ENCODE results near the gene SVEP1. TPM values are rescaled to one million over a fixed set of nuclear protein-coding genes. Genes with fewer than 3 reads are reported as not detected.
"Not testable (repeated sequence)": the region's sequence is repeated elsewhere in the genome, so short reads cannot be mapped to it uniquely, and the experiment has no call there.

Gene SVEP1
- polyA plus RNA-seq, 1 donor = 6.2 TPM

DNA sequence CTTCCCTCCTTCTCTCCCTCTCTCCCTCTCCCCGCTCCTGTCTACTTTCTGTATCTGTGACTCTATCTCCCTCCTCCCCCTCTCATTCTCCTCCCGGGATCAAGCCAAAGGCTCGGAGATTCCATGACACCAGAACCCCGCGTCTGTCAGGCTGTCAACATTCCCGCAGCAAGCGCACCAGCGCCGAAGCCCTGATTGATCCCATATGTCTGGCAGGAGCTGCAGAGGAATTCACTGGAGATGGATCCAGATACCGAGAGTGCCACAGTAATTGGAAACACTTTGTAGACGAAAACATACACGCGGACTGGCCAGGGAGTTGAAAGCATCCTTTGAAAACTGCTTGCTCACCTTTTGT is 300 bp upstream of the SVEP1 start:
- peak; percentile 29 for DNase-seq

- DNase-seq = no peak
Measured at GRCh38 chr9:110578575-110579033, 937 bp downstream of the SVEP1 start.

DNA sequence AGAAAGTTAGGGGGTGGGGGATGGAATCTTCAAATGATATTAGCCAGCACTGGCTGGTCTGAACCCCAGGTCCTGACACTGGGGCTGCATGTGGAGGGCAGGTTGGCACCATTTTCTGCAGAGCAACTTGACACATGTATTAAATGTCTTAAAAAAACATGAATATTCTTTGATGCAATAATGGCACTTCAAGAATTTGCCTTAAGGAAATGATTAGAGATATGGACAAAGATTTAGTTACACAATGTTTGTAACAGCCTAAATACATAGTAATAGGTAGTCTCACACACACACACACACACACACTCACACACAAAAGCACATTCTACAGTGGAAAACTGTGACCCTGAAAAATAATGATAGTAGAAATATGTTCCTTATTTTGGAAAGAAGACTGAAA is 3.6 kb downstream of the SVEP1 start:
- DNase-seq = no peak

DNA sequence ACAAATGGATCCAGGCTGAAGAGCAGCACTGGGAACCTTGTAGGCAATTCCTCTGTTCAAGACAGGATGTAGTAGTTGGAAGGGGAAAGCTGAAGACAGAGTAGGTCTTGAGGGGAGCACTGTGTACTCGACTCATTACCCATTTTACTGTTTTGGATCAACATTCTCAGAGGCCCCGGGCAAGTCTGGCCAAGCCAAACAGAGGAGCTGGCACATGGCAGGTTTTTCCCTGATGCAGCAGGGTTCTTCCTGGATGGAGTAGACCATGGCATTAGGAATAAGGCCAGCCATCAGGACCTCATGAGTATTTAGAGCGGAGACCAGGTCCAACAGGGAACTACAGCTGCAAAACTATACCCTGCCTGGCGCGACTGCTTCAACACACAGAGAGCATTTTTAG is 4.4 kb downstream of the SVEP1 start:
- no peak for DNase-seq

DNA sequence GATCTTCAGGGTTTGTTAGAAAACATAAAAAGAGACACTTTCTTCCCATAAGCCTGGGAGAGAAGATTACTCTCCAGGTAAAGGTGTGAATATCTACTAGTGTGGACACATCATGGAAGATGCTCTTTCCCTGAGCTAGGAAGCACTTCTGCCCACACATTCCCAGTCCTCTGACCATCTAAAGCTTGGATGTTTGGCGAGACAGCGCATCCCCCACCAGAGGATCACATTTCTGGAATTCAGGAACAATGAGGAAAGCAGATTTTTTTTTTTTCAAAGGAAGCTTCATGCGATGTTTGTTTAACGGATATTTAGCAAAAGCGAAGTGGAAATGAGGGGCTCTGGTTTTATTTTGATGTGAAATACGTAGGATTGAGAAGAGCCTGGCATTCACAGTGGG is 6.2 kb downstream of the SVEP1 start:
- no peak for DNase-seq

DNA sequence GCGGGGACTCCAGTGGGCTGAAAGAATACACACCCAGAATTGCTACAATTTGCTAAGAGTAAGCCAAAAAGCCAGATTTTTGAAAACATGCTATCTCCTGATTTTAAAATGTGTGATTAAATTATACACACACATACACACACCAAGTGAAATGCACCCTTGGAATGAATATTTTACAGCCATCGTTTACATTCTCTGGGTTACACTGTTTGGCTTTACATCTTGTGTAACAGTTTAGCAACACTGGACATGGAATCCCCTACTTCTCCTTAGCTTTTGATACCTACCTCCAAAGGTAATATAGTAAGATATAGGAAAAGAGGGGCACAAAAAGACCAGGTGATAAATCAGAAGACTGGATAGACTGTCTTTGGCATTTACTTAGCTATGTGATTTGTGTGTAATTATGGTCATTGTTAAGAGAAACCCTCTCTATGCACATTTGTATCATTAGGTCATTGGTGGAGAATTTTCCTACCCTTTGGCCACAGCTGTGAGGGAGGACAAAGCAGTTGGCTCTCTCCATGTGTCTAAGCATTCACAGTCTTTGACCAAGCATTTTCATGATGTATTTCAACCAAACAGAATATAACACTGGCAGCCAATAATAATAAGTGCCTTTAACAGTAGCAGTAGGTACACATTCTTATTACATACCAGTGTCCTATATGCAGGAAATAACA is 7.6 kb downstream of the SVEP1 start:
- no peak for DNase-seq

DNA sequence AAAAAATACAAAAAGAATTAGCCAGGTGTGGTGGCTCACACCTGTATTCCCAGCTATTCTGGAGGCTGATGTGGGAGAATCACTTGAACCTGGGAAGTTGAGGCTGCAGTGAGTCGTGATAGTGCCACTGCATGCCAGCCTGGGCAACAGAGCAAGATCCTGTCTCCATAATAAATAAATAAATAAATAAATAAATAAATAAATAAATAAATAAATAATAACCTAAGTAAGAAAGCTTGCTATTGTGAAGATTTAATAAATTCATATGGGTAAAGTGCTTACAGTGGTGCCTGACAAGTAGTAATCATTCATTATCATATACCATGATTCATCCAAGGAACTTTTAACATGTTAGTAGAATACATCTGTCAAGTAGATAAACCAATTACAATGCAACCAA is 13.4 kb downstream of the SVEP1 start:
- DNase-seq = no peak

GRCh38 chr9:110561826-110562225 is 17.7 kb downstream of the SVEP1 start:
- DNase-seq = no peak

GRCh38 chr9:110559869-110560268 is 19.7 kb downstream of the SVEP1 start:
- DNase-seq = no peak

DNA sequence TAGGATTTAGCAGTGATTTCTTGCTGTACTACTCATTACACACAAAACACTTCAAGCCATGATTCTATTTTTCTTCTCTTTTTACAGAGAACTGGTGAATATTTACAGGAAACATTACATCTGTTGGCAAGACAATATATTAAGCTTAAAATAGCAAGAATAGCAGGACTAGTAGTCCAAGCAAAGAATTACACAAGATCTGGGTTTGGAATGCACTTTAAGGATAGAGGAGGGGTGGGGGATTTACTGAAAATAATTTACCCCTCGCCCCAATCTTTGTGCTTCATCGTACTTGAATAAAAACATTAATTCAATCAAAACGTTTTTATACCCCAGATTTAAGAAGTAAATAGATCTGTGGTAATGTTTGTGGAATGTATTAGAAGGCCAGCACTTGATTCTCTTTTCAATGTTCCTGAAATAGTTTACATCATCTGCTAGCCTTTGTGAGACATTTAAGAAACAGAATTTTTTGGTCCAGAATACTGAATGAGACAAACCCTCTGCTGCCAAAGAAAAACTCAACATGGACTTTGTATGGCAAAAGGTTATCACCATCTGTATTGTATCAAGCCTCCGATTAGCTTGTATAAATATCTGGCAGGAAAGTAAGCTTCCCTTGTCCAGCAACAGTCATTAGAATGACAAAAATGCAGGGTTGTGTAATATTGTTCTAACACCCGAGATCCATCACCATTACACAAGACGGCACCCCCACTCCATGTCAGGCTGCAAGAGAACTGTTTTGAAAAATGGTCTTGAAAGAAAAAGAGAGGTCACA is 23.8 kb downstream of the SVEP1 start:
- DNase-seq = peak; percentile 30

GRCh38 chr9:110546411-110546871 is 33.1 kb downstream of the SVEP1 start:
- DNase-seq = no peak

DNA sequence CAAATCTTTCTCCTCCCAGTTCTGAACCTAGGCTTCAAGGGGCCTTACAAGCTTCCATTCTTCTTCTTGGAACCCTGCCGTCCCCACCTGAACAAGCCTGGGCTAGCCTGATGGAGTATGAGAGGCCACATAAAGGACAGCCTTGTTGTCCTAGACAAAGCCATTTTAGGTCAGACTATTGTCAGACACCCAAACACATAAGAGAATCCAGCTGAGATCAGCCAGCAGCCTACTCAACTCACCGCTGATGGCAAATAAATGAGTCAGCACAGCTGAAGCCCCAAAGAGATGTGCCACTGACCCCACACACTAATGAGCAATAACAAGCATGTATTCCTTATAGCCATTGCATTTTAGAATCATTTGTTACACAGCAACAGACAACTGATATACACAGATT is 33.8 kb downstream of the SVEP1 start:
- DNase-seq = no peak

- DNase-seq = no peak
Measured at GRCh38 chr9:110543631-110544051, 35.9 kb downstream of the SVEP1 start.

- DNase-seq = no peak
Measured at GRCh38 chr9:110541950-110542349, 37.6 kb downstream of the SVEP1 start.

DNA sequence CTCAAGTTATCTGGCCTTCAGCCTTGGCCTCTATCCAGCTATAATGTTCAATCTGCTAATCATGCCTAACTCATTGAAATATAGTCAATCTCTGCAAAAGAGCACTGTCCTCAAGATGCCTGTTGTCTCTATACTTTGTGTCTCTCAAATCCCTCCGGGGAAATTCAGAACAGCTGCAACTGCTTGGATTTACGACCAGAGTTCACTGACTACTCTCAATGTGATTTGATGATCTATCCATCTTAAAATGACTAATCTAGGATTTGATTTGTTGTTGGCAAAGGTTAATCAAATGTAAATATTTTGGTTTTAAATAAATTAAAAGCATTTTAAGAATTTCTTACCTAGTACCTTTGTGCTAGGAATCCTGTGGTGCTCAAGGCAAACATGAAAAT is 40.9 kb downstream of the SVEP1 start:
- DNase-seq = no peak

DNA sequence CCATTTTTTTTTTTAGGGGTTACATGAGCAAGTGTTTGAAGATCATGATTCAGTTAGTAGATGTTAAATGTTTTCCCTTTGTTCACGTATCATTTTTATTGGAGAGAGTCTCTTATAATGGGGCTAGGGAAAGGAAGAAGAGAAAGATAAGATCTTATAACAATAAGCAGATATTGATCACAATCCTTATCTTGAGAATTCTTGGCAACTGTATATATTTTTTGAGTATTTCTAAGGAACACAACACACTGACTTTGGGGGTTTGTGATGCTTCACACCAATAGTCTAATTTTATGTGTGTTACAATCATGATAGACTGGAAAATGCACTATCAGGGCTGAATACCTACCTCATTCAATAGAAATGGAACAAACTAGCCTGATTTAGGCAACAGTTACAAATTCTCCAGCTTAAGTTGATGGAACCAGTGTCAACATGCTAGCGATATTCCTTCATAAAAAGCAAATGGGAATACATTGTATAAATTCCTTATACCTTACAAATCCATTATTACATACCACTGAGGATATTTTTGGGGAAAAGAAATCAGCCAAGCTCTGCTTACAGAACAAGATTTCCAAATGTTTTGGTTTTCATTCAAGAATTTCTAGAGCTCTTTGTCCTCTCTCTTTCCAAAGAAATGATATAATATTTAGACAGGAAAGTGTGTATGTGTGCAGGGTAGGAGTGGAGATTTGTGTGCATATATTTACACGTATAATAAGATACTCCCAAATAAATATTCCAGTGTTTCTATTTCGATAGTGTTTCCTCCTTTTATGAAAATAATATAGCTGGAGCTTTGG is 41.5 kb downstream of the SVEP1 start:
- DNase-seq = no peak

DNA sequence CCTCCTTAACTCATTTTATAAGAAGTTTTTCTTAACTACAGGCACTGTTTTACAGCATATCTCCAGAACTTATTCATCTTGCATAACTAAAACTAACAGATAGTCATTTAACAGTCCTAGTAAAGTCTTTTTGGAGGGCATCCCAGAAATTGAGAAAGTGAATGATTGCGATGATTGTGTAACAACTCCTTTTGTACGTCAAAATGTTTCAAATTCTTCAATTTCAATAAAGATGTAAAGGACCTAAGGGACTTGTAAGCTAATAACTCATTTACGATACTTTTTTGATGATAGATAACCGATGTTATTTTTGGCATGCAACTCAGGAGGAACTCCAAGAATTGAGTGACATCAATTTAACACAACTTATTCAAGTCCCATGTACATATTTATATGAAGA is 42.7 kb downstream of the SVEP1 start:
- no peak for DNase-seq

GRCh38 chr9:110534162-110534561 is 45.4 kb downstream of the SVEP1 start:
- DNase-seq = not testable (repeated sequence)

- no peak for DNase-seq
Measured at GRCh38 chr9:110532908-110533665, 46.5 kb downstream of the SVEP1 start.

DNA sequence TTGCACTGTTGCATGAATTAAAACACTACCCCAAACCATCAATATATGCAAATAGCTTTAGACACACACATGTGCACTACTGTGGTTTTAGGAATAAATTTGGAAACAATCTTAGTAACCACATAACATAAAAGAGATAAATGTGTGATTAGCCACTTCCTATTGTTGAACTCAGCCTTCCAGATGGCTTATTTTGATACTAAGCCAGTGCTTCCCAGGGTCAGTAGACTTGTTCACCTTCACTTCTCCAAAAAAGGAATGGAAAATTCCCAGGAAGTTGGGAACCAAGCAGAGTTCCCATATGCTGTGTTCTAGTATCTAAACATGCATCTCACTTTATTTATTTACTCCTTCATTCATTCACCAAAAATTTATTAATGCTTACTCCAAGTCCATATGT is 47.8 kb downstream of the SVEP1 start:
- no peak for DNase-seq

GRCh38 chr9:110531241-110531640 is 48.3 kb downstream of the SVEP1 start:
- not testable (repeated sequence) for DNase-seq

GRCh38 chr9:110528645-110529044 is 50.9 kb downstream of the SVEP1 start:
- DNase-seq = no peak

Measured in left kidney (tissue), 2 donors.